ENCODE measurements around the gene ANKRD28.
"Not testable (repeated sequence)": the region's sequence is repeated elsewhere in the genome, so short reads cannot be mapped to it uniquely, and the experiment has no call there.

ANKRD28 gene

GRCh38 chr3:15769256-15769915 is 28.4 kb downstream of the ANKRD28 start:
- no peak for DNase-seq

GRCh38 chr3:15768421-15769255 is 29.1 kb downstream of the ANKRD28 start:
- peak; percentile 98 for DNase-seq

GRCh38 chr3:15766406-15766805 is 31.4 kb downstream of the ANKRD28 start:
- DNase-seq, result no peak

GRCh38 chr3:15758295-15758694 is 39.5 kb downstream of the ANKRD28 start:
- DNase-seq, result no peak

- no peak for DNase-seq
These were observed 40.0 kb downstream of the ANKRD28 start for GRCh38 chr3:15757824-15758223.

- DNase-seq, result no peak
These were observed 41.3 kb downstream of the ANKRD28 start for GRCh38 chr3:15756505-15756904.

GRCh38 chr3:15755780-15756179 is 42.0 kb downstream of the ANKRD28 start:
- no peak for DNase-seq

GRCh38 chr3:15755181-15755580 is 42.6 kb downstream of the ANKRD28 start:
- DNase-seq, result no peak

- DNase-seq, result peak; percentile 53
These were observed 43.7 kb downstream of the ANKRD28 start for GRCh38 chr3:15754047-15754446.

GRCh38 chr3:15753056-15753710 is 44.6 kb downstream of the ANKRD28 start:
- no peak for DNase-seq

GRCh38 chr3:15750879-15751278 is 46.9 kb downstream of the ANKRD28 start:
- DNase-seq, result no peak

GRCh38 chr3:15750143-15750542 is 47.6 kb downstream of the ANKRD28 start:
- DNase-seq, result peak; percentile 8

GRCh38 chr3:15745896-15746295 is 51.9 kb downstream of the ANKRD28 start:
- not testable (repeated sequence) for DNase-seq

GRCh38 chr3:15744176-15744575 is 53.6 kb downstream of the ANKRD28 start:
- no peak for DNase-seq

- DNase-seq, result no peak
These were observed 54.2 kb downstream of the ANKRD28 start for GRCh38 chr3:15743587-15744009.

- DNase-seq, result not testable (repeated sequence)
These were observed 55.5 kb downstream of the ANKRD28 start for GRCh38 chr3:15742236-15742635.

GRCh38 chr3:15738616-15739005 is 59.2 kb downstream of the ANKRD28 start:
- DNase-seq, result not testable (repeated sequence)

GRCh38 chr3:15731024-15731423 is 66.8 kb downstream of the ANKRD28 start:
- DNase-seq, result no peak

- no peak for DNase-seq
These were observed 69.0 kb downstream of the ANKRD28 start for GRCh38 chr3:15728766-15729165.

- no peak for DNase-seq
These were observed 70.9 kb downstream of the ANKRD28 start for GRCh38 chr3:15726881-15727280.

GRCh38 chr3:15726043-15726442 is 71.7 kb downstream of the ANKRD28 start:
- DNase-seq, result peak; percentile 25

GRCh38 chr3:15724446-15724845 is 73.3 kb downstream of the ANKRD28 start:
- no peak for DNase-seq

- no peak for DNase-seq
These were observed 74.2 kb downstream of the ANKRD28 start for GRCh38 chr3:15723624-15723884.

Data from fibroblast of skin of abdomen (primary cell).